DMS114 treated with DMSO at 0.1 percent for 48 hours (cell line): ENCODE data around the gene TCF12.

Experiments
- DNase-seq: peaks from one replicate; lab custom pipeline; 2025; ENCODE audit not compliant: unreplicated experiment; lab: John Stamatoyannopoulos, UW

TCF12 gene

DNA sequence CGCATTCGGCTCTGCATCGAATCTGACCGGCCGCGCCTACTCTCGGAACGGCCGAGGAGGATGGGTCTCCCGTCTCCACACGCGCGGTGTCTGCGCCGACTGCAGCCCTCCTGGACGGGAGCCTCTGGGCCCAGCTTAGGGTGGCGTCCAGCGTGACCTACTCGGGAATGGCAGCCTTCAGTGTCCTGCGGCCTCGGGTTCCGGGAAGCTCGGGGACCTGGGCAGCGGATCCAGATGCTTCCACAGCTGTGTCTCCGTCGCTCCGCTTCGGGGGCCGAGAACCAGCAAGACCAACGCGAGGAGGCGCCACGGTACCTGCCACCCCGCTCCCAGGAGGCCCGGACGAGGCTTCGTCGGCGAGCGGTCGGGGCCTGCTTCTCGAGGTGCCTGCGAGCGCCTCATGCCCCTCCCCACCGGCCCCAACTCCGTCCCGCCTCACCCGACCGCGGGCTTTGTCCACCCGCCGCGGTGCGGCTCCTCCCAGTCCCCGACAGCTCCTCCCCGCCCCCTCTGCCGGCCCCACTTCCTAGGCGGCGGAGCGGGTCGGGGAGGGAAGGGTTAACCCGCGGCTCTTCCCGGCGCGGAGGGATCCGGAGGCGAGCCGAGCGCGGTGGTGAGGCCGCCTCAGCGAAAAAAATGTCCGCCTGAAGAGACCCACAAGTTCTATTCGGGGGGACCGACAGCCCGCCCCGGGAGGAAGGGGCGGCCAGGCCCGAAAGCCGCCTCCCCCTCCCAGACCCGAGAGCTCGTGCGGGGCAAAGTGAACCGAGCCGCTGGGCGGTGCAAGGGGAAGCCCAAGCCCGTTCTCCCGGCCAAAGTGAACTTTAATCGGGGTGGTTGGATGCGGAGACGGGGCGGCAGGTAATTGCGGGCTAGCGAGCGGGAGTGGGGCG is at the start of gene TCF12:
Gene TCF12 (plus strand): TSS at position 599 of the 893 bp plus-strand sequence. CDS start 1,270 bp downstream, outside the sequence.
- peak; percentile 80 for DNase-seq

DNA sequence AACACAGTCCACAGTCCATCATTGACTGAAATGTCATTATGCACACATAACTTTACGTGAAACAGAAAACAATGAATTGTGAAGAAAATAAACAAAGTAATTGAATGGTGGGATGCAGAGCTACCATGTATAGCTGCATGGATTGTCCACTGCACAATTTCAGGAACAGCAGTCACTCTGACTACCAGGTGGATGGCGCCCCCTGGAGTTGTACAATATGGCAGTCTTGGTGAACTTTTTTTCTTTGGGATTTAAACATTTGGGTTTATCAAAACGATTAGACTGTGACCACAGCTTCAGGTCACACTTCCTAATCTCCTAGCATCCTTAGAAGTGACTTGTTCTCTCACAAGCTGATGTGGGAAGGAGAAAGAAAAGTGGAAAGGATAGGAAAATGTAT is 48.9 kb upstream of the TCF12 start:
- DNase-seq, result no peak

DNA sequence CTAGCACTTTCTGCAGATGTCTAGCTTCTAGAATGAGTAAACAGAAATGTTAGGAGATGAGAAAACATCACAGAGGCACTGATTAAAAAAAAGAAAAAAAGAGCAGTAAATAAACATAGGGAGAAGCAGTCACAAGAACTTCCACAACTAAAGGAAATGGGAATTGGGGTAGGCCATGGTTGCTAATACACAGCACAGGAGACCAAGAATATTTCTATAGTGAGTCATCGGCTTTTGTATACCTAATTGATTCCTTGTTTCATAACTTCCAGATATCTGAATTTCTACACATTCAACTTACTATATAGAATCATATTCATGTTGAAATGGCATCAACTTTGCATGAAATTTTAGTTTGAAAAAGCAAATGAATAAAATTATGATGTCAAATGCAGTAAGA is 47.3 kb upstream of the TCF12 start:
- no peak for DNase-seq

DNA sequence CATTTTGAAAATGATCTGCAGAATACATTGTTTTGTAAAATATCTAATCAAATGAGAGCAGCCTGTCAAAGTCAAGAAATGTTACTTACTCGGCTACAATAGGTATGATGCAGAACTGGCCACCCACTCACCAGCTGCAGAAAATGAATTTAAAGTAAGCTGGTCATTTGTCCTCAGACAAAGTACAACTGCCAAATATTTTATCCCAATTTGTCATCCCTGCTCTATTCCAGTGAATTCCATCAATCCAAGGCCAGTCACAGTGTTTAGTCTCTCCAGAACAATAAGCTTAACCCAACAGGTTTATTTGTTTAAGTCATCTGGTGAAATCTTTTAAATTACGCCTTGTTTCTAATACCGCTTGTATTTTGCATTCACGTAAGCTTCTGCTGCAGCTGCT is 46.6 kb upstream of the TCF12 start:
- no peak for DNase-seq

DNA sequence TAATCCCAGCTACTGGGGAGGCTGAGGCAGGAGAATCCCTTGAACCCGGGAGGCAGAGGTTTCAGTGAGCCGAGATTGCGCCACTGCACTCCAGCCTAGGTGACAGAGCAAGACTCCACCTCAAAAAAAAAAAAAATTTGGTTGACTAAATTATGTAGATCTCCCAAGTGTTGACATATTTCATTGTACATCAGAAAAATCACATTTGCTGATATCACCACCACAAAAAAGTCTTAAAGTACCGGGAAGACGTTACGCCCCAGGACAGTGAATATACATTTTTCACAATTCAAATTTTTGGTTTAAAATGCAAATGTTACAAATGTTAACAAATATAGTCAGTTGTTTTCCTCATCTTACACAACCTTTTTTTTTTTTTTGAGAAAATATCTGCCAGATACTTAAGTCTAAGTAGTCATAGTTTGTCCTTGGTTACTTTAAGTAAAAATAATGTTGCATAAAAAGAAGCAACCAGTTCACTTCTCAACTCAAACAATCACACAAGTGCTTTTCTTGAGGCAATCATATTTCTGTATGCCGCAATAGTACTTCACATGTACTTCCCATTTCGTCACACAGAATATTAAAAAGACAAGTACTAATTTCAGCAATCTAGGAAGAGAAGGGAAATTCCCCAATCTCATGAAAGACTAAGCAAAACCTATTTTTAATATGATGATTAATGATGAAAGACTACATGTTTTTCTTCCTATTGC is 41.0 kb upstream of the TCF12 start:
- no peak for DNase-seq

- no peak for DNase-seq
These were observed 38.9 kb upstream of the TCF12 start for GRCh38 chr15:56879502-56879901.

- DNase-seq, result no peak
These were observed 35.4 kb upstream of the TCF12 start for GRCh38 chr15:56883088-56883487.

DNA sequence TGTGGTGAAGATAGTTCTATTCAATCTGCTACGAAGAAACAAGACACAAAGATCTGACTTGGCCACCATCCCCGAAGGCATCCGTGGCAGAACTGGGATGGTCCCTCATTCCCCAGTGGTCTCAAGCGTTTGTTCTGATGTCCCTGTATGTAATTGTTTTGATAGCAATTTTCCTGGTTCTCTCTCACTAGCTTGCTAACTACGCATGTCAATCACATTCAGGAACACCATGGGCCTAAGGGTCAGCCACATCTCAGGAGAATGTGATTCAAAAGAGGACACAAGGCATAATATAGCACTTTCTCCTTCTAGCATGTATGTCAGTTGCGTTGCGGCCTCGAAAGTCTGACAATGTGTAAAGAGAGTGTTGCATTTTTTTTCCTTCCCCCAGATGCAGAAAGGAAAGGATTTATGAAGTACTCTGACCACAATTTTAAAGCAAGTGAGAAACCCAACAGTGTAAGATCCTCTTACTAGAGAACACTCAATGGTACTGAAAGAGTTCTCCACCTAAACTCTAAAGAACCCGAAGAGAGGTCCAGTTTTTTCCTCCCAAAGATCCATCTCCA is 32.0 kb upstream of the TCF12 start:
- DNase-seq, result no peak

DNA sequence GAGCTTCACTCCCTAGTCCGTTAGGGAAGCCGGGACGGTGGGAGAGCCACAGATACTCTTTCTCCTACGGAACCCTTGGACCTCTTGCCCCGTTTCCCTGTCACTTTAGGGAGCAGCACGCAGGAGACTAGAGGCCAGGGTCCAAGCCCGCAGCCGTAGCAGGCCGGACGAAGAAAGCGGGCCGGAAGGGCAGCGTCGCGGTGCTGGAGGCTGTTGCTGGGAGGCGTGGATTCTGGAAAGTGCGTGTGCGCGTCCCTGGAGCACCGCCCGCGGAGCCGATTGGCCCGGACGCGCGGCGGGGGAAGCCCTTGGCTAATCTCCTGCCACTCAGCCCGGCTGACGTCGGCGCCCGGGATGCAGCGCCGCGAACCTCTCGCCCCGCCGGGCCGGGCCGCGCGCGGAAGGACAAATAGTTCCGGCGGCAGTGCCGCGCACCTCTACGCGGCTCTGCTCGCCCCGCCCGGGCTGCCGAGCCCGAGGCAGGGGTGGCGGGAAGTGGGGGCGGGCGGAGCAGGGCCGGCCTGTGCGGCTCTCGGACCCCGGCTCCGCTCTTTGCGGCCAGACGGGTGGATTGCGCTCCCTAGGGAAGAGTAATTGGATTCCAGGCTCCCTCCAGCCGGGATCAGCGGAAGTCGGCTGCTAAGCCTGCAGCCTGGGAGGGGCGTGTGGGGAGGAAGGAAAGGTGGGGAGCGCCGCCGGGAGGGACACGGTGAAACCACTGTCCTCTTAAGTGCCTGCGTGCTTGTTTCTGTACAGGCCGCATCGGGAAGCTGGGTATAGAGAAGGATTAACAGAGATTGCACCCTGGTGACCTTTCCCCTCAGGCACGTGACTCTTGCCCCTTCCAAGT is 31.3 kb upstream of the TCF12 start:
- DNase-seq, result peak; percentile 84

GRCh38 chr15:56887782-56888438 is 30.5 kb upstream of the TCF12 start:
- DNase-seq, result no peak

- no peak for DNase-seq
These were observed 28.4 kb upstream of the TCF12 start for GRCh38 chr15:56890038-56890437.

GRCh38 chr15:56891852-56892440 is 26.5 kb upstream of the TCF12 start:
- DNase-seq, result no peak

- no peak for DNase-seq
These were observed 25.6 kb upstream of the TCF12 start for GRCh38 chr15:56892659-56893363.

DNA sequence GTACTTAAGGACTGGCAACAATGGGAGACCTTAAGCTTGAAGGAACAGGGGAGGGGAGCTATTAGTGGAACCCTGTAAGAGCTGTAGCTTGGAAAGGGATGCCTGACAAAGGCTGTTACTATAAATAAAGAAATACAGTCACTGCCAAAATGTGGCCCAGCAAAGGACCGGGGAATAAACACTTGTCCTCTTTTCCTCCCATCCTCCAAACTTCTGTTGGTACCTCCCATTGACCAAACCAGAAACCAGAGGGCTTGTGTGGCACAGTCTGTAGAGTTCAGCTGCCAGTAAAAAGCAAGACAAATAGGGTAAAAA is 25.1 kb upstream of the TCF12 start:
- DNase-seq, result no peak

DNA sequence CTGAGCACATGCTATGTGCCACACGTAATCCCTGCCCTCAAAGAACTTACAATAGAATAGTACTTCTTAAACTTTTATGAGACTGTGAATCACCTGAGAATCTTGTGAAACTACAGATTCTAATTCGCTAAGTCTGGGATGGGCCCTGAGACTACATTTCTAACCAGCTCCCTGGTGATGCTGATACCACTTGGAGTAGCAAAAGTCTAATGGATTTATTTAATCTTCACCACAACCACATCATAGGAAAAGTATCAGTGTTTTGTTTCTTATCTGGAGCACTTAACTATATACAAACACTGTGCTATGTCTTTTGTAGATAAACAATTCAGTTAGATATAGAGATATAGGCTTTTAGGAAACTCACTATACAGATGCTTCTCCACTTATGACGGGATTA is 23.8 kb upstream of the TCF12 start:
- DNase-seq, result no peak

GRCh38 chr15:56901931-56902330 is 16.5 kb upstream of the TCF12 start:
- DNase-seq, result no peak

DNA sequence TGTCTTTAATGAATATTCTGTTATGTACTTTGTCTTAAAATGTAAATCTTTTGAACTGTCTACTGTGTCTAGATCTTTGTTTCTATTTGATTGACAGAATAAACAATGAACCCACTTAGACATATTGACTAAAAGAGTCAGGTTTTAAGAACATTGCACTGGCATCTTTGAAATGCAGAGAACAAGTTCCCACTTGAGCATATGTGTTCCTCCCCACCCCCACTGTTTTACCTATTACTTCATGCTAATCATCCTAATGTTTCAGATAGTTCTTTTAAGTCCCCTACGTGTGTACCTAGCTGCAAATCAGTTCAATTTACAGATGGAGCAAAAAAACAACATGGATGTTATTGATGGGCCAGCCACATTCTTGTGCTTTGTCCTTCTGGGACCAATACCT is 11.7 kb upstream of the TCF12 start:
- no peak for DNase-seq

DNA sequence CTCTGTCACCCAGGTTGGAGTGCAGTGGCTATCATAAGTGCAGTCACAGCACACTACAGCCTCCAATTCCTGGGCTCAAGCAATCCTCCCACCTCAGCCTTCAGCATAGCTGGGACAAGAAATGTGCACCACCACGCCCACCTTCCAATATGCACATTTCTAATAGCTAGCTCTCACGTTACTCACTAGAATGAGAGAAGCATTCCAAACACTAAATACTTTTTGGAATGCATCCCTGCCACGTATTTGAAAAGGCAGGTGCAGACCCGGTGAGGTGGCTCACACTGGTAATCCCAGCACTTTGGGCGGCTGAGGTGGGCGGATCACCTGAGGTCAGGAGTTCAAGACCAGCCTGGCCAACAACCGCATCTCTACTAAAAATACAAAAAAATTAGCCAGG is 7.6 kb upstream of the TCF12 start:
- no peak for DNase-seq

GRCh38 chr15:56913241-56913640 is 5.2 kb upstream of the TCF12 start:
- no peak for DNase-seq

DNA sequence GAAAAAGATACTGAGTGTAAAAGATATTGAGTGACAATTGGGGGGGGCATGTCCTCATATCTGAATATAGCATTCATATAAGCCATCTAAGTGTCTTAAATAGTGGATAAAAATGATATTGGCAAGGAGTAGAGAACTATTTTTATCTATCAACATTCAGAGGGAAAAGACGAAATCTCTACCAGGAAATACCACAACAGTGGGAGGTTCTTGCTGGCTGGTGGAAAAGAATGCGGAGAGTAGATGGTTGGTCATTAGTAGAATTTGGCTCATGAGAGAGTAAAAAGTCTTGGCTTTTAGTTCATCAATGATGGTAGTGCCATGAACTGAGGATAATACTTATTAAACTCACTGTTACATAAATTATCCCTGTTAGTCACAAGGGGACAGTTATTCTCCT is 4.8 kb upstream of the TCF12 start:
- DNase-seq, result no peak
